22Rv1 (cell line): ENCODE data around the gene FGF4.

Experiments
- CTCF ChIP-seq: fragments of 450-650 bp; IDR thresholded peaks from 2 replicates; pipeline ENCODE4 v1.5.1; 2017; ENCODE audit warnings: mild to moderate bottlenecking
- ZFX ChIP-seq: fragments of 450-650 bp; IDR thresholded peaks from 2 replicates; pipeline ENCODE4 v1.6.1; 2017; ENCODE audit warnings: antibody characterized with exemption, borderline replicate concordance

- TF ChIP-seq CTCF (no peak), ZFX (no peak)
These were observed 3.7 kb downstream of the FGF4 start for GRCh38 chr11:69771466-69771865.
